ENCODE measurements around the gene HDAC4.

DNA sequence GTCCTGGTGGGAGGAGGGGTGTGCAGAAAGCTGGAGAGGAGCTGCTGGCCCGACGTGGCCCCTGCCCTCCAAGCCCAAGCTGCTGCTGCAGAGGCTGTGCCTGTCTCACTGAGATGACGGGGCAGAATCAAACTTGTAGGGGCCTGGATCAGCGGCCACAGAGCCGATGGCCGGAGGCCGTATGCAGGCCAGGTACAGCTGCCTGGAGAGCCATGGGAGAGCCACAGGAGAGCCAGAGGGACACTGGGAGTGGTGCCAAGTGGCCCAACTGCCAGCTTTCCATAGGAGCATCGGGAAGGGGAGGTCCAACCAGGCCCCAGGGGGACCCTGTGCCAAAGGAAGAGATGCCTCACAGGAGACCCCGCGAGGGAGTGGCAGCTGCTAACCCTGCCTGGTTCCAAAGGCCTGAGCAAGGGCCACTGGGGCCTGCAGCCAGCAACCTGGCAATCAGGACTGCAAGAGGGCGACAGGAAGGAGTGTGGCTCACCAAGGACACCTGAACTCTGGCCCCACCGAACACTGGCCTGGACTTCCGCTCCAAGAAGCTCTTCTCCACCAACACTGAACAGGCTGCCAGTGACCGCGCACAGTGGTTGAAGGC is 70.7 kb downstream of the HDAC4 start:
- TF ChIP-seq, protein P1, sequence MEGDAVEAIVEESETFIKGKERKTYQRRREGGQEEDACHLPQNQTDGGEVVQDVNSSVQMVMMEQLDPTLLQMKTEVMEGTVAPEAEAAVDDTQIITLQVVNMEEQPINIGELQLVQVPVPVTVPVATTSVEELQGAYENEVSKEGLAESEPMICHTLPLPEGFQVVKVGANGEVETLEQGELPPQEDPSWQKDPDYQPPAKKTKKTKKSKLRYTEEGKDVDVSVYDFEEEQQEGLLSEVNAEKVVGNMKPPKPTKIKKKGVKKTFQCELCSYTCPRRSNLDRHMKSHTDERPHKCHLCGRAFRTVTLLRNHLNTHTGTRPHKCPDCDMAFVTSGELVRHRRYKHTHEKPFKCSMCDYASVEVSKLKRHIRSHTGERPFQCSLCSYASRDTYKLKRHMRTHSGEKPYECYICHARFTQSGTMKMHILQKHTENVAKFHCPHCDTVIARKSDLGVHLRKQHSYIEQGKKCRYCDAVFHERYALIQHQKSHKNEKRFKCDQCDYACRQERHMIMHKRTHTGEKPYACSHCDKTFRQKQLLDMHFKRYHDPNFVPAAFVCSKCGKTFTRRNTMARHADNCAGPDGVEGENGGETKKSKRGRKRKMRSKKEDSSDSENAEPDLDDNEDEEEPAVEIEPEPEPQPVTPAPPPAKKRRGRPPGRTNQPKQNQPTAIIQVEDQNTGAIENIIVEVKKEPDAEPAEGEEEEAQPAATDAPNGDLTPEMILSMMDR (conservative IDR thresholded peaks at IDR 0.05; ENCODE audit: low read depth in 2 of 2): no peak
- no peak for TF ChIP-seq CREB1 (CRISPR knock-in tag; IDR thresholded peaks at IDR 0.05; ENCODE audit: low read depth)
- TF ChIP-seq EZH2 (IDR thresholded peaks at IDR 0.05; ENCODE audit: low read depth, unreplicated experiment): no peak
- TF ChIP-seq EZH2phosphoT487 (IDR thresholded peaks at IDR 0.05; ENCODE audit: unreplicated experiment): no peak
- TF ChIP-seq NANOG (IDR thresholded peaks at IDR 0.05; ENCODE audit: borderline replicate concordance): no peak

All from GM23338 (cell line).